Peyer's patch (tissue), 4 donors: ENCODE results near the gene ZNF879.

Experiments used
- CTCF ChIP-seq, 6 experiments: fragments of 450-650 bp in 4 of 6; fragments of 200-600 bp in 2 of 6; sonication (generic) in 1 of 6; IDR thresholded peaks; one replicate each; pipeline ENCODE4 v1.5.1; 2017 to 2019; ENCODE audit warnings: antibody characterized with exemption in 6 of 6, mild to moderate bottlenecking in 3 of 6, moderate library complexity in 1 of 6
- POLR2A ChIP-seq, 2 donors: fragments of 450-650 bp; IDR thresholded peaks; one replicate each; pipeline ENCODE4 v1.5.1; 2017; ENCODE audit warnings: antibody characterized with exemption in 2 of 2, mild to moderate bottlenecking in 2 of 2, moderate library complexity in 2 of 2

- TF ChIP-seq CTCF (IDR thresholded peaks at IDR 0.05) (no peak), POLR2A (IDR thresholded peaks at IDR 0.05) (no peak)
Measured at GRCh38 chr5:178984145-178985072, 39.2 kb upstream of the ZNF879 start.
